Neutrophil (primary cell): Measurements from ENCODE around the gene USP43.

Source experiments
- H3K27ac ChIP-seq: fragments of 200-600 bp; sonication (generic); 2 replicates; pipeline ENCODE4 v1.5.1; 2016; ENCODE audit warnings: mild to moderate bottlenecking, moderate library complexity
- H3K27me3 ChIP-seq: fragments of 200-600 bp; sonication (generic); 2 replicates; pipeline ENCODE4 v1.6.0; 2016; ENCODE audit warnings: mild to moderate bottlenecking
- H3K36me3 ChIP-seq: fragments of 200-600 bp; sonication (generic); 2 replicates; pipeline ENCODE4 v1.5.1; 2017
- H3K4me1 ChIP-seq, 2 experiments: fragments of 200-600 bp in 1 of 2; sonication (generic) in 1 of 2; 1 replicate in 1 of 2; 2 replicates in 1 of 2; pipeline versions ENCODE4 v1.5.1 to v1.6.1; 2013 to 2016; ENCODE audit warnings: low read depth in 1 of 2, low read length in 1 of 2, mild to moderate bottlenecking in 1 of 2, moderate library complexity in 1 of 2; ENCODE audit not compliant: control insufficient read depth in 1 of 2, insufficient read depth in 1 of 2
- H3K4me3 ChIP-seq, 2 experiments: fragments of 200-600 bp in 1 of 2; sonication (generic) in 1 of 2; 1 replicate in 1 of 2; 2 replicates in 1 of 2; pipeline ENCODE4 v1.5.1; 2013 to 2016; ENCODE audit warnings: low read depth in 1 of 2, low read length in 1 of 2, mild to moderate bottlenecking in 1 of 2, moderate library complexity in 1 of 2
- H3K9me3 ChIP-seq: fragments of 200-600 bp; sonication (generic); 2 replicates; pipeline ENCODE4 v1.5.1; 2016
- TF ChIP-seq, protein P1 (sequence below): fragments of 200-600 bp; sonication (generic); IDR thresholded peaks from 2 replicates; pipeline ENCODE4 v1.5.1; 2016; ENCODE audit warnings: antibody characterized with exemption

The USP43 gene

DNA sequence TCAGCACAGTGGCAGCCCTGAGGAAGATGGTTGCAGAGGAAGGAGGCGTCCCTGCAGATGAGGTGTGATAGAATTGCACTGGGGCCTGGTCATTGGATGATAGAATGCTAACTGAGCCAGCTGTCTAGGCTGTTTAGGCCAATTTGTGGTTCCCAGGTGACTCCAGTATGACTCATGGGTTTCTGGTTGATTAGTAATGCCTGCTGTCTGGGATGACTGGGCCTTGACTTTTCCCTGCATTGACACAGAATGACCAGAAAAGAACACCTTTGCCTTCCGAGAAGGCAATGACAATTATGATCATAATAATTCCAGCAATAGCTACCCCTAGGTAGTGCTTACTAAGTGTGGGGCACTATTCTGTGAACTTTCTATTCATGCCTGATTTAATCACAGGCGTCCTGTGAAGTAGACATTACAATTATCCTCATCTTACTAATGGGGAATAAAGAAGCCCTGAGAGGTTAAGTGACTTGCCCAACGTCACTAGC, 31.5 kb downstream of the USP43 start:
- H3K27me3 ChIP-seq: no peaks in the 10 kb centered on the region
- H3K27ac ChIP-seq: no peak overlapping the region
- no peaks in the 10 kb centered on the region for H3K4me1 ChIP-seq
- no peaks in the 10 kb centered on the region for H3K36me3 ChIP-seq
- TF ChIP-seq, protein P1, sequence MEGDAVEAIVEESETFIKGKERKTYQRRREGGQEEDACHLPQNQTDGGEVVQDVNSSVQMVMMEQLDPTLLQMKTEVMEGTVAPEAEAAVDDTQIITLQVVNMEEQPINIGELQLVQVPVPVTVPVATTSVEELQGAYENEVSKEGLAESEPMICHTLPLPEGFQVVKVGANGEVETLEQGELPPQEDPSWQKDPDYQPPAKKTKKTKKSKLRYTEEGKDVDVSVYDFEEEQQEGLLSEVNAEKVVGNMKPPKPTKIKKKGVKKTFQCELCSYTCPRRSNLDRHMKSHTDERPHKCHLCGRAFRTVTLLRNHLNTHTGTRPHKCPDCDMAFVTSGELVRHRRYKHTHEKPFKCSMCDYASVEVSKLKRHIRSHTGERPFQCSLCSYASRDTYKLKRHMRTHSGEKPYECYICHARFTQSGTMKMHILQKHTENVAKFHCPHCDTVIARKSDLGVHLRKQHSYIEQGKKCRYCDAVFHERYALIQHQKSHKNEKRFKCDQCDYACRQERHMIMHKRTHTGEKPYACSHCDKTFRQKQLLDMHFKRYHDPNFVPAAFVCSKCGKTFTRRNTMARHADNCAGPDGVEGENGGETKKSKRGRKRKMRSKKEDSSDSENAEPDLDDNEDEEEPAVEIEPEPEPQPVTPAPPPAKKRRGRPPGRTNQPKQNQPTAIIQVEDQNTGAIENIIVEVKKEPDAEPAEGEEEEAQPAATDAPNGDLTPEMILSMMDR: no peak
- no peak overlapping the region for H3K4me3 ChIP-seq
- H3K9me3 ChIP-seq: peaks cover 5% of the 10 kb centered on the region

DNA sequence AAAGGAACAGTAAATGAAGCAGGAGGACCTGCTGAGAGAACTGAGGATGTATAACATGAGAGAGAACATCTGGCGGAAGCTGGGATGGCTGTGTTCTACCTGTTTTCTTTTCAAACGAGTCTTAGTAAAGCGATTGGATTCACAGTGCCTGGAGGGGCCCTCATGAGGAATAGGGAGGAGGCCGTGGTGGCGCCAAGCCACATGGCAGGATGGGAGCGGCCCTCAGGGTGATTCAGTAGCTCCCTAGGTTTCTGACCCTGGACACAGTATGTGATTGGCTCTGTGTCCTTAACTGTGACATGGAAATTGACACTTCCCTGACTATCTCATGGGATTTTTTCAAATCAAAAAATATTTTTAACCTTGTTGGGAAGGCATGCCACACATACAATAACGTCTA, 32.1 kb downstream of the USP43 start:
- H3K27ac ChIP-seq: no peak overlapping the region
- TF ChIP-seq, protein P1: no peak
- no peaks in the 10 kb centered on the region for H3K36me3 ChIP-seq
- H3K4me1 ChIP-seq: no peaks in the 10 kb centered on the region
- H3K4me3 ChIP-seq: no peak overlapping the region
- H3K9me3 ChIP-seq: peaks cover 5% of the 10 kb centered on the region
- no peaks in the 10 kb centered on the region for H3K27me3 ChIP-seq

DNA sequence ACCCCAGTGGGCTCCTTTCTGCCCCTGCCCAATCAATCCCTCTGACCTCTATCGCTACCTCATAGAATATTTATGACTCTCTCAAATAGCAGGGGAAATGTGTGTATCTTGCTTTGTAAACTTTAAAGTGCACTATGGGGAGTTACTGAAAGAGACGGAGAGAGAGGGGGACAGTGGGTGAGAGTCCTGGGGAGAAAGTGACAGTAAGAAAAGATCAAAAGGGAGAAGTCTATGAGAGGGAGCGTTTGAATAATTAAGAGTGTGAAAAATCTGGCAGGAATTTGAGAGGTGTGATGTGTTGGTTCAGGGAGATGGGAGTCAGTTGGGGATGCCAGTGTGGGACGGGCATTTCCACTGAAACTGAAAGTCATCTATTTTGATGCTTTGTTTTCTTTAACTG, 32.6 kb downstream of the USP43 start:
- no peak overlapping the region for H3K27ac ChIP-seq

DNA sequence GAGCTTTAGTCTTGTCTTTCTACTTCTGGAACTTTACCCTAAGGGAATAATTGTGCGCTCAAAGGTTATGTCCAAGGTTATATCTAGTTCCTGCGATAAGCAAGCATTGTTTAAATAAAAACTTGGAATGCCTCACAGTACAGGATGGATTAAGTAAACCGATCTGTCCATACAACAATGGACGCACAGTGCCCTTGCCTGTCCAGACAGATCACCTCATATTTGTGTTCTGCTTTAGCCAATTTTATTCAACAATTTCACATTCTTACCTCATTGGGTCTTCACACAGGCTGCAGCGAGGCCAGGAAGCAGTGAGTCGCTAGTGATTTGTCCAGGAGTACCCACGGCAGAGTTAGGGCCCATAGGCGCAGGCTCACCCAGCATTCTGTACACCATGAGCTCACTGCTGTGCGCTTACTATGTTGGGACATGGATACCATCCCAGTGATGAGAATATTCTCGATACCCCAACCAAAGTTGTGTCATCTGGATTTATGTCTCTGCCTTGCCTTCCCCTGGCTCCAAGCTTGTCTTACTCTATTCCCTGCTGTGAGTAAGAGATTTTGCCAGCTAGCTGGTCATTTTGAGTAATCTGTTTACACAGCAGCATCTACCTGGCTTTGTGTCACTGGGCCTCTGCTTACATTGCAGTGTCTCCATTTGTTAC, 39.8 kb downstream of the USP43 start:
- TF ChIP-seq, protein P1: no peak
- Histone ChIP-seq H3K36me3 (no peaks in the 10 kb centered on the region), H3K27ac (no peak overlapping the region), H3K4me3 (no peak overlapping the region), H3K27me3 (no peaks in the 10 kb centered on the region), H3K4me1 (no peaks in the 10 kb centered on the region), H3K9me3 (peaks cover 3% of the 10 kb centered on the region)

More for the DNA sequence above, 32.6 kb downstream of the USP43 start:
- Histone ChIP-seq H3K4me1 (no peaks in the 10 kb centered on the region), H3K4me3 (no peak overlapping the region), H3K36me3 (no peaks in the 10 kb centered on the region), H3K27me3 (no peaks in the 10 kb centered on the region), H3K9me3 (peaks cover 5% of the 10 kb centered on the region)
- TF ChIP-seq, protein P1: no peak

DNA sequence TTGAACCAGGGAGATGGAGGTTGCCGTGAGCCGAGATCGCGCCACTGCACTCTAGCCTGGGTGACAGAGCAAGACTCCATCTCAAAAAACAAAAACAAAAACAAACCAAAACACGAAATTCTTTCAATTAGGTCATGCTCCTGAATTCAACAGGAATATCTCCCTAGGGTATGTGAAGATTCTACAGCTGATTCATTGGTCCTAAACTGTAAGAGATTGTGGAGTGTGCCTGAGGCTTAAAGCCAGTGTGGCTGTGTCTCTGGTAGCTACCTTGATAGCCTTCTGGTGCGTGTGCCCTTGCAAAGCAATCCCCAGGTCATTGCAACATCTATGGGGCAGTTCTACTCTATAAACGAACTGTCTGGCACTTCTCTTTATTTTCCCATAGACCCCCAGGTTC, 48.4 kb downstream of the USP43 start:
- Histone ChIP-seq H3K36me3 (no peaks in the 10 kb centered on the region), H3K27me3 (no peaks in the 10 kb centered on the region), H3K4me3 (no peak overlapping the region), H3K27ac (no peak overlapping the region), H3K9me3 (no peaks in the 10 kb centered on the region), H3K4me1 (no peaks in the 10 kb centered on the region)
- TF ChIP-seq, protein P1: no peak
